GM21526 (cell line): ENCODE measurements around the gene RGS3.
A peak's percentile ranks its signal among the peaks of the same experiment; 100 is the strongest.

Source experiments
- ATAC-seq: cut with Tn5 transposase; IDR thresholded peaks from one replicate; pipeline ENCODE4 v1.9.1; 2021; ENCODE audit warnings: moderate library complexity; ENCODE audit not compliant: unreplicated experiment, low FRiP score

The RGS3 gene

GRCh38 chr9:113509463-113509862, 45.9 kb downstream of the RGS3 start:
- no peak for ATAC-seq

GRCh38 chr9:113511047-113511521, 47.6 kb downstream of the RGS3 start:
- no peak for ATAC-seq

- ATAC-seq, result peak; percentile 43
Observed at GRCh38 chr9:113511856-113512761, 48.6 kb downstream of the RGS3 start.

- no peak for ATAC-seq
Observed at GRCh38 chr9:113513111-113513510, 49.6 kb downstream of the RGS3 start.

- ATAC-seq, result no peak
Observed at GRCh38 chr9:113513536-113513935, 50.0 kb downstream of the RGS3 start.

- no peak for ATAC-seq
Observed at GRCh38 chr9:113514061-113514460, 50.5 kb downstream of the RGS3 start.

- ATAC-seq, result no peak
Observed at GRCh38 chr9:113514748-113515147, 51.2 kb downstream of the RGS3 start.

- no peak for ATAC-seq
Observed at GRCh38 chr9:113515862-113516261, 52.3 kb downstream of the RGS3 start.

GRCh38 chr9:113516840-113517577, 53.5 kb downstream of the RGS3 start:
- peak; percentile 88 for ATAC-seq

- no peak for ATAC-seq
Observed at GRCh38 chr9:113519426-113520108, 56.0 kb downstream of the RGS3 start.

- ATAC-seq, result no peak
Observed at GRCh38 chr9:113520109-113520642, 56.6 kb downstream of the RGS3 start.

GRCh38 chr9:113521693-113522255, 58.2 kb downstream of the RGS3 start:
- no peak for ATAC-seq

GRCh38 chr9:113522419-113522818, 58.9 kb downstream of the RGS3 start:
- ATAC-seq, result no peak

GRCh38 chr9:113522858-113523257, 59.3 kb downstream of the RGS3 start:
- peak; percentile 3 for ATAC-seq

- ATAC-seq, result peak; percentile 88
Observed at GRCh38 chr9:113523421-113524141, 60.1 kb downstream of the RGS3 start.

GRCh38 chr9:113524468-113524867, 60.9 kb downstream of the RGS3 start:
- no peak for ATAC-seq

- no peak for ATAC-seq
Observed at GRCh38 chr9:113525205-113525604, 61.7 kb downstream of the RGS3 start.

- no peak for ATAC-seq
Observed at GRCh38 chr9:113525831-113526230, 62.3 kb downstream of the RGS3 start.

- no peak for ATAC-seq
Observed at GRCh38 chr9:113526231-113526746, 62.8 kb downstream of the RGS3 start.
